Activated CD8-positive, alpha-beta memory T cell treated with anti-CD3 and anti-CD28 coated beads for 4 hours (primary cell): Measurements from ENCODE around the gene EPN2.

Source experiments
- DNase-seq, 2 donors: peaks; one replicate each; pipeline ENCODE4 v3.0.0-alpha.2; 2020; ENCODE audit warnings: low read depth in 2 of 2

Gene EPN2

DNA sequence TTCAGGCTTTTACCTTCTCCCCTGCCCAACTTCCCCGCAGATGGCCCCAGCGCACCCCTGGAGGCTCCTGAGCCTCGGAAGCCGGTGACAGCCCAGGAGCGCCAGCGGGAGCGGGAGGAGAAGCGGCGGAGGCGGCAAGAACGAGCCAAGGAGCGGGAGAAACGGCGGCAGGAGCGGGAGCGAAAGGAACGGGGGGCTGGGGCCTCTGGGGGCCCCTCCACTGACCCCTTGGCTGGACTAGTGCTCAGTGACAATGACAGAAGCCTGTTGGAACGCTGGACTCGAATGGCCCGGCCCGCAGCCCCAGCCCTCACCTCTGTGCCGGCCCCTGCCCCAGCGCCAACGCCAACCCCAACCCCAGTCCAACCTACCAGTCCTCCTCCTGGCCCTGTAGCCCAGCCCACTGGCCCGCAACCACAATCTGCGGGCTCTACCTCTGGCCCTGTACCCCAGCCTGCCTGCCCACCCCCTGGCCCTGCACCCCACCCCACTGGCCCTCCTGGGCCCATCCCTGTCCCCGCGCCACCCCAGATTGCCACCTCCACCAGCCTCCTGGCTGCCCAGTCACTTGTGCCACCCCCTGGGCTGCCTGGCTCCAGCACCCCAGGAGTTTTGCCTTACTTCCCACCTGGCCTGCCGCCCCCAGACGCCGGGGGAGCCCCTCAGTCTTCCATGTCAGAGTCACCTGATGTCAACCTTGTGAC is 144.7 kb downstream of the EPN2 start:
- no peak for DNase-seq

DNA sequence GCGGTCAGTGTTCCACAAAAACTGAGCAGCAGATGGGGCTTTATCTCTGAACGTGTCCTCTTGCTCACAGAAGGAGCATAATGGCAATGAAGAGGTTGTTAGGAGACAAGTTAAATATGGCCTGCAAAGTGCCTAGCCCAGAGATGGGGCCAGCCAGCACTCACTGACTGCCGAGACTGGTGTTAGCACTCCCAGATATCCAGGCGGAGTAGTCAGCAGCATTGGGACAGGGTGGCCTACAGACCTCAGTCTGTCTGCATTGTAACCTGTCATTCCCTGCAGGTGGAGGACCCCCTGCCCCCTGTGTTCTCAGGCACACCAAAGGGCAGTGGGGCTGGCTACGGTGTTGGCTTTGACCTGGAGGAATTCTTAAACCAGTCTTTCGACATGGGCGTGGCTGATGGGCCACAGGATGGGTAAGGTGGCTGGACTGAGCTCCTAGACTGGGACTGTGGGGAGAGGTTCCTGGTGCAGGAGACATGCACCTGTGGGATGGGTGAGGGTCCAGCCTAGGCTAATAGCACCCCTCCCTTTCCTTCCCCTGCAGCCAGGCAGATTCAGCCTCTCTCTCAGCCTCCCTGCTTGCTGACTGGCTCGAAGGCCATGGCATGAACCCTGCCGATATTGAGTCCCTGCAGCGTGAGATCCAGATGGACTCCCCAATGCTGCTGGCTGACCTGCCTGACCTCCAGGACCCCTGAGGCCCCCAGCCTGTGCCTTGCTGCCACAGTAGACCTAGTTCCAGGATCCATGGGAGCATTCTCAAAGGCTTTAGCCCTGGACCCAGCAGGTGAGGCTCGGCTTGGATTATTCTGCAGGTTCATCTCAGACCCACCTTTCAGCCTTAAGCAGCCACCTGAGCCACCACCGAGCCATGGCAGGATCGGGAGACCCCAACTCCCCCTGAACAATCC is 145.6 kb downstream of the EPN2 start:
- DNase-seq = no peak

DNA sequence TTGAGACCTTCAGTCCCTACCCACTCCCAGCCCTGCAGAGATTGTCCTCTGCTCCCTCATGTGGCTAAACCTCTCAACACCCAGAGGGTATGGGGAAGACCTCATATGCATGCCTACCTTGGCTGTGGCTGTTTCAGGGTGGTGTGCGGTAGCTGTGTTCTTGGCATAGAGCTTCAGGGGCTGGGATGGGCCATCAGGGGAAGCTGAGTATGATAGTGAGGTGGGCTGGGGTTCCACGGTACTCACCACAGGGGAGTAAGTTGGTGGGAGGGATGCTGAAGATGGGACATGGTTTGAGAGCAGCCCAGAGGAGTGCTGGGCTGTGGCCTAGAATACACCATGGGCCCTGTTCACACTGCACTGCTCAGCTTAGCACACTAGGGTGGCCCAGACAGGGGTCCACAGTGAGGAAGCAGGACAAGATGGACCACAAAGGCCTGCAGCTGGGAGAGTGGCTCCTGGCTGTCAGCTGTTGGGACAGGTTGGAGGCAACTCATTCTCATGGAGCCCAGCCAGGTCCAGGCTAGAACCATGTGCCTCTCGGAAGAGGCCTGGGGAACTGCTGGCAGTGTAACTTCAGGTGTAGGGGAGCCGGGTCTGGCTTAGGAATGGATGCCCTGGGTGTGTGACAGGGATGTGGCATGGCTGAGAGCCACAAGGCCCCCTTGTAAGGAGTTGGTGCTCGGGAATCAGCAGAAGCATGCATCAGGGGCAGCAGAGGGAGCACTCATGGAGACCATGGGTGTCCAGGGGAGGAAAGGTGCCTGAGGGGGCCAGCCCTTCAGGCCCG is 146.7 kb downstream of the EPN2 start:
- no peak for DNase-seq

- DNase-seq = no peak
Observed at GRCh38 chr17:19384723-19385391, 147.7 kb downstream of the EPN2 start.

DNA sequence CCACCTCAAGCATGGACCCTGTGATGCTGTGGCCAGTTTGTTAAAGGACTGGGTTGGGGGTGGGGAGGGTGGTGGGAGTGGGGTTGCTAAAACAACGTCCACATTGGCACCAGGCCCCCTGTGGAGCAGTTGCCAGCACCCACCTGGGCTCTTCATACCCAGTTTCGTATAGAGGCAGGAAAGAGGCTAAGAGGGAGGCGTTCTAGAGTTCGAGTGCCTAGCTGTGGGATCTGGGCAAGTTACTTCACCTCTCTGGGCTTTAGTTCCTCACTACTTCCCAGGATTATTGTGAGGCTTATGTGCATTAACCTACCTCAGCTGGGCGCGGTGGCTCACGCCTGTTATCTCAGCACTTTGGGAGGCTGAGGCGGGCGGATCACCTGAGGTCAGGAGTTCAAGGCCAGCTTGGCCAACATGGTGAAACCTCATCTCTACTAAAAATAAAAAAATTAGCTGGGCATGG is 148.4 kb downstream of the EPN2 start:
- no peak for DNase-seq
